Mesothelial cell of epicardium (in vitro differentiated cells): ENCODE results near the gene PTPRF. TPM values are rescaled to one million over a fixed set of nuclear protein-coding genes. Genes with fewer than 3 reads are reported as not detected.

Experiments
- DNase-seq, 2 experiments: peaks; one replicate each; pipeline ENCODE4 v3.0.0; 2021; ENCODE audit warnings: low spot score in 2 of 2; ENCODE audit not compliant: unreplicated experiment in 2 of 2
- H3K27ac Mint-ChIP-seq: 2 replicates; pipeline ENCODE4 v1.8.0; 2021; ENCODE audit warnings: mixed read lengths
- H3K27me3 Mint-ChIP-seq: 2 replicates; pipeline ENCODE4 v1.8.0; 2021; ENCODE audit warnings: low read depth, mixed read lengths
- H3K36me3 Mint-ChIP-seq: 2 replicates; pipeline ENCODE4 v1.8.0; 2021; ENCODE audit warnings: mixed read lengths
- H3K4me1 Mint-ChIP-seq: 2 replicates; pipeline ENCODE4 v1.8.0; 2021; ENCODE audit warnings: mixed read lengths
- H3K4me3 Mint-ChIP-seq: 2 replicates; pipeline ENCODE4 v1.8.0; 2021; ENCODE audit warnings: mild to moderate bottlenecking, moderate library complexity, mixed read lengths
- H3K9me3 Mint-ChIP-seq: 2 replicates; pipeline ENCODE4 v1.8.0; 2021; ENCODE audit warnings: mixed read lengths
- CTCF ChIP-seq: fragments of 200-600 bp; sonication (generic); IDR thresholded peaks from one replicate; pipeline ENCODE4 v1.5.0; 2021; ENCODE audit warnings: antibody characterized with exemption; ENCODE audit not compliant: unreplicated experiment
- total RNA-seq: library from RNA; stranded (reverse); gene quantifications from 3 replicates; pipeline ENCODE4 v1.2.1, GENCODE V29; 2021

The PTPRF gene
- total RNA-seq, 1 donor from 2014 or later = 464 TPM

GRCh38 chr1:43597721-43598120, 67.0 kb downstream of the PTPRF start:
- H3K36me3 Mint-ChIP-seq = peaks cover 17% of the 10 kb centered on the region
- no peak overlapping the region for H3K4me3 Mint-ChIP-seq
- DNase-seq = no peak
- TF ChIP-seq CTCF = no peak
- H3K27ac Mint-ChIP-seq = no peak overlapping the region
- no peaks in the 10 kb centered on the region for H3K9me3 Mint-ChIP-seq
- H3K27me3 Mint-ChIP-seq = no peaks in the 10 kb centered on the region
- H3K4me1 Mint-ChIP-seq = peaks cover 2% of the 10 kb centered on the region

GRCh38 chr1:43598622-43599021, 67.9 kb downstream of the PTPRF start:
- H3K9me3 Mint-ChIP-seq = no peaks in the 10 kb centered on the region

GRCh38 chr1:43600033-43601020, 69.6 kb downstream of the PTPRF start:
- no peak overlapping the region for H3K4me3 Mint-ChIP-seq
- no peak for TF ChIP-seq CTCF
- H3K36me3 Mint-ChIP-seq = peaks cover 9% of the 10 kb centered on the region
- peaks cover 2% of the 10 kb centered on the region for H3K4me1 Mint-ChIP-seq
- H3K9me3 Mint-ChIP-seq = no peaks in the 10 kb centered on the region
- no peaks in the 10 kb centered on the region for H3K27me3 Mint-ChIP-seq
- H3K27ac Mint-ChIP-seq = peak overlapping the region; percentile 35
- no peak for DNase-seq

More at GRCh38 chr1:43598622-43599021, 67.9 kb downstream of the PTPRF start:
- peaks cover 10% of the 10 kb centered on the region for H3K36me3 Mint-ChIP-seq
- no peak for DNase-seq
- H3K4me1 Mint-ChIP-seq = peaks cover 2% of the 10 kb centered on the region
- H3K4me3 Mint-ChIP-seq = no peak overlapping the region
- H3K27ac Mint-ChIP-seq = no peak overlapping the region
- no peak for TF ChIP-seq CTCF
- no peaks in the 10 kb centered on the region for H3K27me3 Mint-ChIP-seq

GRCh38 chr1:43602990-43603389, 72.3 kb downstream of the PTPRF start:
- Mint-ChIP-seq H3K27ac (peak overlapping the region; percentile 28), H3K4me1 (peaks cover 2% of the 10 kb centered on the region), H3K4me3 (no peak overlapping the region), H3K27me3 (no peaks in the 10 kb centered on the region), H3K36me3 (peaks cover 20% of the 10 kb centered on the region), H3K9me3 (no peaks in the 10 kb centered on the region)
- DNase-seq = no peak
- TF ChIP-seq CTCF = no peak

GRCh38 chr1:43604192-43604591, 73.5 kb downstream of the PTPRF start:
- H3K36me3 Mint-ChIP-seq = peaks cover 21% of the 10 kb centered on the region
- TF ChIP-seq CTCF = no peak
- H3K4me3 Mint-ChIP-seq = no peak overlapping the region
- H3K27ac Mint-ChIP-seq = no peak overlapping the region
- H3K9me3 Mint-ChIP-seq = no peaks in the 10 kb centered on the region
- H3K4me1 Mint-ChIP-seq = peaks cover 2% of the 10 kb centered on the region
- DNase-seq = no peak
- H3K27me3 Mint-ChIP-seq = no peaks in the 10 kb centered on the region
